Transverse colon (tissue), 4 donors: Measurements from ENCODE around the gene CASP12.

Experiments
- CTCF ChIP-seq, 5 experiments: fragments of 200-600 bp in 3 of 5; fragments of 450-650 bp in 2 of 5; sonication (generic) in 3 of 5; IDR thresholded peaks; 1 replicate in 2 of 5; 2 replicates in 3 of 5; pipeline ENCODE4 v1.5.1; 2016 to 2017; ENCODE audit warnings: antibody characterized with exemption in 5 of 5, inconsistent platforms in 3 of 5, mild to moderate bottlenecking in 2 of 5, moderate library complexity in 1 of 5
- EP300 ChIP-seq: sonication (generic); formaldehyde crosslinking; IDR thresholded peaks from one replicate; pipeline ENCODE4 v1.6.1; 2017; ENCODE audit warnings: antibody characterized with exemption, low read depth
- POLR2A ChIP-seq: fragments of 450-650 bp; IDR thresholded peaks from one replicate; pipeline ENCODE4 v1.6.1; 2016; ENCODE audit warnings: antibody characterized with exemption, mild to moderate bottlenecking, moderate library complexity
- POLR2AphosphoS5 ChIP-seq, 3 donors: sonication (generic); formaldehyde crosslinking; IDR thresholded peaks; one replicate each; pipeline ENCODE4 v1.6.1; 2016; ENCODE audit warnings: antibody characterized with exemption in 3 of 3

GRCh38 chr11:104899226-104899625 is 966 bp upstream of the CASP12 start:
- no peak for TF ChIP-seq POLR2A
- no peak for TF ChIP-seq CTCF (IDR thresholded peaks at IDR 0.05)
- TF ChIP-seq POLR2AphosphoS5 (IDR thresholded peaks at IDR 0.05), result no peak
- TF ChIP-seq EP300, result no peak
